Measurements from ENCODE around the gene UNC5C.

Gene UNC5C

DNA sequence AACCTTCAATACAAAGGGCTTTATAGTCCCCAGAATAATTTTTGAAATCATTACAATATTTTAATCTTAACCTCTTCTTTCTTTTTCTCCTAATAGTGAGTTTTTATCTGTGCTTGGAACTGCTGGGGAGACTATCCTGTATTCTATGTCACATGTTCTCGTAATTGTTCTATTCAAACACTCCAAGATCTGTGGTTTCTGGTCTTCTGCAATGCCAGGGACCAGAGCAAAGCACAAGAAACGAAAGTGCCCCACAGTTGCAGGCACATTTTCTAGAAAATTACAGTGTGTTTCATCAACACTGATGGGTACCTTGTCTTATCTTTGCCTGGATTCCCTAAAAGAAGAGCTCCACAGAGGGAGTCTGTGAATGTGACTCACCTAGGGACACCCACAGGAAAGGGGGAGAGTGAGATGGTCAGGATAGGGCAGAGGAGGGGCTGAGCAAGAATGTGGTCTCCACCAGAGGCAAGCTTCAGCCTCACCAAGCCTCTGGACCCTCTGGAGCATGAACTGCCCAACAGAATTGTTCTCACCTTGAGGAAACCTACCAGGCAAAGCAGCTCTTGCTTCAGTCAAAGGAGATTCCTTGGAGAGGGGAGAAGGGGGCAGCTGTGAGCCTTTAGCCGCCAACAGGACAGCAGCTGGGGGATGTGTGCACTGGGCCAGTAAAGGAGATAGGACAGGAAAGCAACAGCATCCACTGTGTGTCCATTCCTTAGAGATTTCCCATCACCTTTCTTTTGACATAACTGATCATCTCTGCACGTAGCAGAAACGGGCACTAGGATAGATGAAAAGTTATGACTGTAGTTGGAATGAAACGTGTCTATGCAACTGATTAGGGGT, 25.9 kb downstream of the UNC5C start:
- no peak for DNase-seq (ENCODE audit: low spot score)

GRCh38 chr4:95517576-95518345, 31.0 kb downstream of the UNC5C start:
- no peak for DNase-seq (ENCODE audit: low spot score)

GRCh38 chr4:95516528-95517017, 32.2 kb downstream of the UNC5C start:
- no peak for DNase-seq (ENCODE audit: low spot score)

DNA sequence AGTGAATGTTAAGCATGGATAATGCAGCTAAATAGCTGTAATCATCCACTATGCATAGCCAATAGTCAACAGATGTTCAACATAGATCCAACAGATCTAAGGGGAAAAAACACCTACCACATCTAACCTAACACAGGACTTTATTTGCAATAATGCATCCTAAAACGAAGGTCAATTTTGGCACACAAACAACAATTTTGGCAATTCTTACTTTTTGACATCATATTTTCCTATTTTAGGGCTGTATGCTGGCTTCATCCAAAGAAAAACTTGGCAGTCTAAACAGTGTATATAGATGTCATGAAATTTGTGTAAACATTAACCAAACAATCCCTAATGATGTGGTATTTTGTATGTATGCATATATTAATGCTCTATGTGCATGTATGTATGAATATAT, 33.2 kb downstream of the UNC5C start:
- no peak for DNase-seq (ENCODE audit: low spot score)

DNA sequence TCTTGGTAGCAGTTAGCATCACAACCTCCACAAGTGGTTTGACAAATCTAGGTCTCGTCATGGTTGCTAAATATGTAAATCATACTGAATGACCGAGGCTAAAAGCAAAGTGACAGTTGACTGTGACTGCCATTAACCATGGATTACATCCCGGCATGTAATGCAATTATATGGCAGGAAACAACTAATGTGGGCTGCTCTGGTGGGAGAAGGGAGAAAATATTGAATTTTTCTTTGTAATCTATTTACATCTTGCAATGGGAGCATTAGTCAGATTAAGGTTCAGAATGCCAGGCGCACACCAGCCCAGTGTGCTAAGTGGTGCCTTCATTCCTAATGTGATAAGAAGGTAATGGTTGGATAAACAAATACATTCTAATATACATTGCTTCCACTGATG, 35.8 kb downstream of the UNC5C start:
- DNase-seq (ENCODE audit: low spot score) = no peak

DNA sequence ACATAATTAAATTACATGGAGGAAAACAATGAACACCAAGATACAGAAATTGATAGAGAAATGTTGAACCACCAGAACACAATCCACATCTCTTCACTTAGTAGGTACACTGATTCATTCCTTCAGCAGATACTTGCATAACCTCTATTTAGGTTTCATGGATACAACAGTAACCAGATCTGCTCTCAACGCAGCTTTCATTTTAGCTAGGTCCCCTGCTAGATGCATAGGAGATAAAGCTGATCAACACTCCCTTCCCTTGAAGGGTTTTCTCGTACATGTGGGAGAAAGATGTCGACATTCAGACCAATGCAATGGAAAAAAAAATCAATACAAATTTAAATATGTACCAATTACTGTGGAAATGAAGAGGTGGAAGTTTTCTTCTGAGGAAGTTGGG, 37.3 kb downstream of the UNC5C start:
- DNase-seq (ENCODE audit: low spot score) = no peak

DNA sequence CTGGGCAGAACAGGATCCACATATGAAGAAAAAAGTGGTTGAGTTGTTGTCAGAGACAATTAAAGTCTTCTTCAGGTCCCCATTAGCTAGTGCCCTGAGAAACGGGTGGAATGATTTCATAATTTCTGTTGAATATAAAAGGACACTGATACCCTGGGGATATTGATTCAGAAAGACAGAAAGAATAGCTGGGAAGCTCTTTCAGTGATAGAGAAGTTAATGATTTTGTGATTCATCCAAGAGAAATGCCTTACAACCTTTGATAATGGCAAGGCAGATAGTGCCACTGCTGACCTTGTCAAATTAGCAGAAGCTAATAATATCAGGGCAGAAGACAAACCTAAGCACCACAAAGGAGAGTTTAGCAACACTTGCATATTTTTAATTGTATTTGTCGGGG, 37.9 kb downstream of the UNC5C start:
- DNase-seq (ENCODE audit: low spot score) = peak; percentile 47

DNA sequence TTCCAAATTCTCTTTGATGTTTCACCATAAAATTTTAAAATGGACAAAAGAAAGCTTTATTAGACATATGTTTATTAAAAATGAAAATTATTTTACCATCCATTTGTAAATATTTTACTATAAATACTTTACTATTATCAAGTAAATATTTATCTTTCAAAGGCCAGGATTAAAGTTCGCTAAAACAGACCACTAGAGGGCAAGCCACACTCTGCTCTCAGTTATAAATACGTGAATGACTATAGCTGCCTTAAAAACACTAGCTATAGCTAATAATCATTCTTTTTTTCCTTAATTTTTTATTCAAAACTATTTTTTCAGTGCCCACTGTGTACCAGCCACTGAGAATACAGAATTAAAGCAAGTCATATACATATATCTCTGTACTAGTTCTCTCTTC, 38.6 kb downstream of the UNC5C start:
- DNase-seq (ENCODE audit: low spot score) = peak; percentile 22

GRCh38 chr4:95508421-95508820, 40.4 kb downstream of the UNC5C start:
- peak; percentile 22 for DNase-seq (ENCODE audit: low spot score)

DNA sequence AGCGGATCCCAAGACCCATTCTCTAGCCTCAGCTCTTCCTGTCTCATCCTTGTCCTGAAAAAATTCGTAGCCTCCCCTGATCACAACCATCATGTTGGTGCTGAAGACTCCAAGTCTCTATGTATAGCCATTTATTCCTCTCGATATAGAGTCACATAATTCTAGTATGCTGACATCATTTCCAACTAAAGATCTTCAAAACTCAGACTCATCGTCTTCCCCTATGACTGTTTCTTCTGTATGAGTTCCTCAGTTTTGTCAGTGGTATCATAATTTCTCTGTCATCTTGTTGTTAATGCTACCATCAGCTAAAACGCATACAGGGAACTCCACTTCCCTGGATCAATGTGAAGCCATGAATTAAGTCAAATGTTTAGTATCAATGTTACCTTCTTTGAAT, 41.2 kb downstream of the UNC5C start:
- no peak for DNase-seq (ENCODE audit: low spot score)

DNA sequence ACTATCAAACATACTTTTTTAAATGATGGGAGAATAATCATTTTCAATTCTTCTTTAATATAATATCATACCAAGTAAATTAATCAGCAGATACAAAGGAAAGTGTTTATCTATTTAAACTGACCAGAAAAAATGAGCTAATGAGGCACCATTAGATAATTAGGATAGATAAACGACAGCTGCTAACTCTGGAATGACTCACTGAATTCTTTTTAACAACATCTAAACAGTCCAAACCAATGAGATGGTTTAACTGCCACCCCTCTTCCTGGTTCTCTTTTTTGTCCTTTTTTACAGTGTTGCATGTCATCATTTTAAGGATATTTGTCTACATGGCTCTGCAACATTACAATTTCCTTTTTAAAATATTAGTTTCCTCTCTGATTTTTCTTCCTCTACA, 41.6 kb downstream of the UNC5C start:
- no peak for DNase-seq (ENCODE audit: low spot score)

DNA sequence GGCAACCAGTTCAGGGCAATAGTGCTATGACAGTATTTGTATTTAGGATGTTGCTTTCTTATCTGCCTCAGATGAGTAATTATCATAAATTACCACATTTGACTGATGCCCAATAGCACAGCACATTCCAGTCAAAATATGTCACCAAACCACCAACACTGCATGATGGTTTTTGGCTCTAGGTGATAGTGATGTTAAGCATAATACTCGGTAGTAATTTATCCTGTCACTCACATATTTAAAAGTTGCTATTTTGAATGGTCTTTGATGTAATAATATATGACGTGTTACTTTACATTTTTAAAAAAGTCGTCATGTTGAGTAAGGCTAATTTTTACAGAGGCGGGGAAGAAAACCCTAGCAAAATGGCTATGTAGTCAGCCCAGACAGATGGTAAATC, 42.5 kb downstream of the UNC5C start:
- peak; percentile 21 for DNase-seq (ENCODE audit: low spot score)

- no peak for DNase-seq (ENCODE audit: low spot score)
Observed at GRCh38 chr4:95505799-95506198, 43.0 kb downstream of the UNC5C start.

DNA sequence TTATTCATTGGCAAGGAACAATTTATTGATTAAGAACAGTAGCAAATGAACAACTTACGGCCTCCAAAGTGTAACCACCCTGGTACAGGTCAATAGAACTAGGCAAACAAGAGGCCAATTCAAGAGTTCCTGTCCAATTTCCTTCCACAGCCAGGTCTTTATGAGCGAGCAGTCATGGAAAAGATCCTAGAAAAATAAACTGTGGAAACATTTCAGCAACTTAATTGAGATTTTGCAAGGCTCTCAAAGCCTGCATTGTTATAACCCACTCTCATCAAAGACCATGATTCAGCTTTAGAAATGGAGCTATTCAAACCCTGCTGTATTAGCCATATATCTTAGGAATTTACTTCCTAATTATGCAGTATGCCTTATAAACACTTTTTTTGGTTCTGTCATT, 43.6 kb downstream of the UNC5C start:
- DNase-seq (ENCODE audit: low spot score) = peak; percentile 85

- no peak for DNase-seq (ENCODE audit: low spot score)
Observed at GRCh38 chr4:95504501-95504900, 44.3 kb downstream of the UNC5C start.

DNA sequence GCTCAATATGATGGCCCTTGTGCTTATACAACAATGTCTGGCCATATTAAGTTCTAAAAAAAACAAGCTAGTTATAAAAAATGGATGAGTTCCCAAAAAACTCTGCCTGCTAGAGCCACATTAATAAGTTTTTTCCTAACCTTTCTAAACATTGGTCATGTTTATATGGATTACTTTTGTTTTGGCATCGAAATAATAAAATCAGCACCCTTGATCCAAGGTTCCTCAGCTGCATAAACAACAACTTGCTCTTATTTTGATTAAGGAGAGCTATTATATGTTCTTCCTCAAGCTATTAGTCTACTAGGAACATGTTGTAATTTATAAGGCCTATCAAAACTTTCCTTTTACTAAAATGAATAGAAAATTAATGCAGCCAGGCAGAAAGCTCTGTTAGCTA, 48.4 kb downstream of the UNC5C start:
- DNase-seq (ENCODE audit: low spot score) = no peak

DNA sequence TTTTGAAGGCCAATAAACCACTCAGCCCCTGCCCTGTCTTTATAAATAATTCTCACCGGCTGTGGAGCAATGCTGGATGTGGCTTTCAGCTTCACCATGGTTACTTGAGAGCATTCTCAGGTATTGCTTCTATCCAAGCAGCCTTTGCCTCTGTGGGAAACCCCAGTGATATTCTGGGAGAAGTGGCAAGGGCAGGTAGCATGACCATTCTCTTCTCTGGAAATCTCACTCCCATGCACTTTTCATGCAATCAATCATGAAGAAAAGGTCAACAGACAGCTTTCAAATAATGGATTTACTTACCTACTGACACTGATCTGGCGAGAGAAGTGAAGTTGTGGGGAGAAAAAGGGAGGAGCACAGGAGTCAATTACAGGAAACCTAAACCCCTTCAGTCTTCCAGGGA, 49.5 kb downstream of the UNC5C start:
- DNase-seq (ENCODE audit: low spot score) = no peak

DNA sequence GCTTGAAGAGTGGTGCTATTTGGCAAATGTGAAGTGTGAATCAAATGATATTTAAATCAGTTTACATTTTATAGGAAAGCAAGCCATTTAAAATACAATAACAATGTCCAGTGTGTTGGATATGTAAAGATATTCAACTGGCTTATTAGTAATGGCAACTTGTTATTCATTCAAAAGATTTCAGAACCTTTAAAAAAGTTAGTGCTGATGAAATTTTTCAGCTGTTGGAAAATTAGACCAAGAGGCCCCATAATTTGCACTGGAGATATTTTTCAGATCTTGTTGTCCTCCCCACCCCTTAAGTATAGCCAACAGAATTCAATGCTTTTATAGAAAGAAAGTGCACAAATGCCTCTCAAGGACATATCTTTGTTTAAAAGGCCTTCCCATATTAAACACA, 54.6 kb downstream of the UNC5C start:
- no peak for DNase-seq (ENCODE audit: low spot score)

DNA sequence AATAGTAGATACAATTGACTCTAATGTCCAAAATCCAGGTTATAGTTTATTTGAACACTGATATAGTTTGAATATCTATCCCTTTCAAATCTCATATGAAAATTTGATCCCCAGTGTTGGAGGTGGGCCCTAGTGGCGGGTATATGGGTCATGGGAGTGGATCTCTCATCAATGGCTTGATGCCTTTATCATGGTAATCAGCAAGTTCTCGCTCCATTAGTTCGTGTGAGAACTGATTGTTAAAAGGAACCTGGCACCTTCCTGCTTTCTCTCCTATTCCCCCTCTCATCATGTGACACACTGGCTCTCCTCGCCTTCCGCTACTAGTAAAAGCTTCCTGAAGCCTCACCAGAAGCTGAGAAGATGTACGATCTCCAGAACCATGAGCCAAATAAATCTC, 70.1 kb downstream of the UNC5C start:
- DNase-seq (ENCODE audit: low spot score) = no peak

GRCh38 chr4:95476121-95476520, 72.7 kb downstream of the UNC5C start:
- no peak for DNase-seq (ENCODE audit: low spot score)

GRCh38 chr4:95472534-95472933, 76.2 kb downstream of the UNC5C start:
- DNase-seq (ENCODE audit: low spot score) = no peak

GRCh38 chr4:95470622-95471021, 78.2 kb downstream of the UNC5C start:
- no peak for DNase-seq (ENCODE audit: low spot score)

DNA sequence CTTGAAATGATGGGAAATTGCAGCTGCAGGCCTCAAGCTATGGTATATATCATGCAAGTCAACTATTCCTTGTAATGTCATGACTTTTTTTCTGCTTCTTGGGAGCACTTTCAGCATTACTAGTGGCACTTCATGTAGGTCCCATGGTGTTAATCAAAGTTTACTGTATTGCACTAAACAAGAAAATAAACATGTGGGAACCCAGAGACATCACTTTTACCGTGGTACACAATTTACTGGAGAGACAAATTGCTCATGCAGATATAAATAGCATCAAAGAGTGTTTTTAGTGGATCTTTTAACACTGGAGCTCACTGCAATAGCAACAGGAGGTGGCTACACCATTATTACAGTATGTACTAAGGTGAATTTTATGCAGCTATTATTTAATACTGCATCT, 79.2 kb downstream of the UNC5C start:
- no peak for DNase-seq (ENCODE audit: low spot score)

All from COLO829 (cell line).